ENCODE measurements around the gene USP17L22. TPM values are rescaled to one million over a fixed set of nuclear protein-coding genes. Genes with fewer than 3 reads are reported as not detected.
"Not testable (repeated sequence)": the region's sequence is repeated elsewhere in the genome, so short reads cannot be mapped to it uniquely, and the experiment has no call there.

Gene USP17L22, protein sequence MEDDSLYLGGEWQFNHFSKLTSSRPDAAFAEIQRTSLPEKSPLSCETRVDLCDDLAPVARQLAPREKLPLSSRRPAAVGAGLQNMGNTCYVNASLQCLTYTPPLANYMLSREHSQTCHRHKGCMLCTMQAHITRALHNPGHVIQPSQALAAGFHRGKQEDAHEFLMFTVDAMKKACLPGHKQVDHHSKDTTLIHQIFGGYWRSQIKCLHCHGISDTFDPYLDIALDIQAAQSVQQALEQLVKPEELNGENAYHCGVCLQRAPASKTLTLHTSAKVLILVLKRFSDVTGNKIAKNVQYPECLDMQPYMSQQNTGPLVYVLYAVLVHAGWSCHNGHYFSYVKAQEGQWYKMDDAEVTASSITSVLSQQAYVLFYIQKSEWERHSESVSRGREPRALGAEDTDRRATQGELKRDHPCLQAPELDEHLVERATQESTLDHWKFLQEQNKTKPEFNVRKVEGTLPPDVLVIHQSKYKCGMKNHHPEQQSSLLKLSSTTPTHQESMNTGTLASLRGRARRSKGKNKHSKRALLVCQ
- not detected for total RNA-seq
- polyA plus RNA-seq = not detected
- long read RNA-seq, donor 1 = 0 reads
- long read RNA-seq, donor 2 = 0 reads
- long read RNA-seq, donor 3 = 0 reads
- long read RNA-seq, donor 4 = 0 reads
- long read RNA-seq, donor 5 = 0 reads
- long read RNA-seq, donor 6 = 0 reads
- long read RNA-seq, donor 7 = 0 reads
- long read RNA-seq, donor 8 = 0 reads
- long read RNA-seq, donor 9 = 0 reads
- long read RNA-seq, donor 10 = 0 reads

- not testable (repeated sequence) for DNase-seq (ENCODE audit: low read depth in 6 of 9, low spot score in 9 of 9); H3K36me3 ChIP-seq (ENCODE audit: control insufficient read depth in 2 of 2, insufficient read depth in 2 of 2, low read length in 1 of 2); H3K4me3 ChIP-seq (ENCODE audit: low read length in 2 of 2); H3K27ac ChIP-seq (ENCODE audit: low read depth in 1 of 2, low read length in 1 of 2); H3K9me3 ChIP-seq (ENCODE audit: control insufficient read depth in 2 of 2, insufficient read depth in 1 of 2, low read length in 1 of 2); H3K4me1 ChIP-seq (ENCODE audit: control insufficient read depth in 2 of 2, insufficient read depth in 2 of 2, low read length in 2 of 2); H3K27me3 ChIP-seq (ENCODE audit: control insufficient read depth in 2 of 2, insufficient read depth in 1 of 2, low read length in 1 of 2)
- no CpG with 5 or more reads among the region's 15 CpGs for WGBS
Measured at GRCh38 chr4:9267319-9267718, at the start of gene USP17L22. Gene USP17L22, plus strand, starts transcription at chr4:9267619. Its CDS starts 0 bp downstream, at chr4:9267619.

DNA sequence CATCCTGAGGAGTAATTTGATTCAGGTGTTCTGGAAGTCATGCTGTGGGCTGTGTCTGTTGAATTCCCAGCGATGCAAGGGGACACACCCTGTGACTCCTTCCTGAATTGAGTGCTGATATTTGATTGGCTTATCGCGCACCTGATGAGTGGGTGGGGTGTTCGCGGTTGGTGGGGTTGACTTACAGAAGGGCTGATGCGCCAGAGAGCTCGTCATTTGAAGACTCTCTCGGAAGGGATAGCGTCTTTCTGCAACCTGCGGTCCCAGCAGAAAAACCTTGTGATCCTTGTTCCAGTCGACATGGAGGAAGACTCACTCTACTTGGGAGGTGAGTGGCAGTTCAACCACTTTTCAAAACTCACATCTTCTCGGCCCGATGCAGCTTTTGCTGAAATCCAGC, 47.6 kb upstream of the USP17L22 start, which contains the start of gene USP17L12:
Gene USP17L12 (plus strand): TSS at position 301 of the 400 bp plus-strand sequence. CDS start 0 bp downstream, at position 301.
- not testable (repeated sequence) for H3K4me3 ChIP-seq (ENCODE audit: low read length in 2 of 2); H3K4me1 ChIP-seq (ENCODE audit: control insufficient read depth in 2 of 2, insufficient read depth in 2 of 2, low read length in 2 of 2); DNase-seq (ENCODE audit: low read depth in 6 of 9, low spot score in 9 of 9); H3K27ac ChIP-seq (ENCODE audit: low read depth in 1 of 2, low read length in 1 of 2); H3K36me3 ChIP-seq (ENCODE audit: control insufficient read depth in 2 of 2, insufficient read depth in 2 of 2, low read length in 1 of 2); H3K9me3 ChIP-seq (ENCODE audit: control insufficient read depth in 2 of 2, insufficient read depth in 1 of 2, low read length in 1 of 2); H3K27me3 ChIP-seq (ENCODE audit: control insufficient read depth in 2 of 2, insufficient read depth in 1 of 2, low read length in 1 of 2)
- WGBS = no CpG with 5 or more reads among the region's 13 CpGs

DNA sequence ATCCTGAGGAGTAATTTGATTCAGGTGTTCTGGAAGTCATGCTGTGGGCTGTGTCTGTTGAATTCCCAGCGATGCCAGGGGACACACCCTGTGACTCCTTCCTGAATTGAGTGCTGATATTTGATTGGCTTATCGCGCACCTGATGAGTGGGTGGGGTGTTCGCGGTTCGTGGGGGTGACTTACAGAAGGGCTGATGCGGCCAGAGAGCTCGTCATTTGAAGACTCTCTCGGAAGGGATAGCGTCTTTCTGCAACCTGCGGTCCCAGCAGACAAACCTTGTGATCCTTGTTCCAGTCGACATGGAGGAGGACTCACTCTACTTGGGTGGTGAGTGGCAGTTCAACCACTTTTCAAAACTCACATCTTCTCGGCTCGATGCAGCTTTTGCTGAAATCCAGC, 42.8 kb upstream of the USP17L22 start, which contains the start of gene USP17L13:
Gene USP17L13 (plus strand): TSS at position 301 of the 400 bp plus-strand sequence. CDS start 0 bp downstream, at position 301.
- H3K27me3 ChIP-seq (ENCODE audit: control insufficient read depth in 2 of 2, insufficient read depth in 1 of 2, low read length in 1 of 2); H3K4me1 ChIP-seq (ENCODE audit: control insufficient read depth in 2 of 2, insufficient read depth in 2 of 2, low read length in 2 of 2); DNase-seq (ENCODE audit: low read depth in 6 of 9, low spot score in 9 of 9); H3K4me3 ChIP-seq (ENCODE audit: low read length in 2 of 2); H3K9me3 ChIP-seq (ENCODE audit: control insufficient read depth in 2 of 2, insufficient read depth in 1 of 2, low read length in 1 of 2); H3K27ac ChIP-seq (ENCODE audit: low read depth in 1 of 2, low read length in 1 of 2); H3K36me3 ChIP-seq (ENCODE audit: control insufficient read depth in 2 of 2, insufficient read depth in 2 of 2, low read length in 1 of 2): not testable (repeated sequence)
- no CpG with 5 or more reads among the region's 14 CpGs for whole genome bisulfite sequencing

GRCh38 chr4:9230249-9230648, 37.2 kb upstream of the USP17L22 start:
- not testable (repeated sequence) for H3K4me1 ChIP-seq (ENCODE audit: control insufficient read depth in 2 of 2, insufficient read depth in 2 of 2, low read length in 2 of 2); H3K27me3 ChIP-seq (ENCODE audit: control insufficient read depth in 2 of 2, insufficient read depth in 1 of 2, low read length in 1 of 2); DNase-seq (ENCODE audit: low read depth in 6 of 9, low spot score in 9 of 9); H3K4me3 ChIP-seq (ENCODE audit: low read length in 2 of 2); H3K9me3 ChIP-seq (ENCODE audit: control insufficient read depth in 2 of 2, insufficient read depth in 1 of 2, low read length in 1 of 2); H3K36me3 ChIP-seq (ENCODE audit: control insufficient read depth in 2 of 2, insufficient read depth in 2 of 2, low read length in 1 of 2); H3K27ac ChIP-seq (ENCODE audit: low read depth in 1 of 2, low read length in 1 of 2)
- 94% methylated on average over 6 of the region's 8 CpGs for WGBS

DNA sequence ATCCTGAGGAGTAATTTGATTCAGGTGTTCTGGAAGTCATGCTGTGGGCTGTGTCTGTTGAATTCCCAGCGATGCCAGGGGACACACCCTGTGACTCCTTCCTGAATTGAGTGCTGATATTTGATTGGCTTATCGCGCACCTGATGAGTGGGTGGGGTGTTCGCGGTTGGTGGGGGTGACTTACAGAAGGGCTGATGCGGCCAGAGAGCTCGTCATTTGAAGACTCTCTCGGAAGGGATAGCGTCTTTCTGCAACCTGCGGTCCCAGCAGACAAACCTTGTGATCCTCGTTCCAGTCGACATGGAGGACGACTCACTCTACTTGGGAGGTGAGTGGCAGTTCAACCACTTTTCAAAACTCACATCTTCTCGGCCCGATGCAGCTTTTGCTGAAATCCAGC, 33.3 kb upstream of the USP17L22 start, which contains the start of gene USP17L15:
Gene USP17L15 (plus strand): TSS at position 301 of the 400 bp plus-strand sequence. CDS start 0 bp downstream, at position 301.
- WGBS = no CpG with 5 or more reads among the region's 15 CpGs
- not testable (repeated sequence) for H3K27ac ChIP-seq (ENCODE audit: low read depth in 1 of 2, low read length in 1 of 2); H3K27me3 ChIP-seq (ENCODE audit: control insufficient read depth in 2 of 2, insufficient read depth in 1 of 2, low read length in 1 of 2)

DNA sequence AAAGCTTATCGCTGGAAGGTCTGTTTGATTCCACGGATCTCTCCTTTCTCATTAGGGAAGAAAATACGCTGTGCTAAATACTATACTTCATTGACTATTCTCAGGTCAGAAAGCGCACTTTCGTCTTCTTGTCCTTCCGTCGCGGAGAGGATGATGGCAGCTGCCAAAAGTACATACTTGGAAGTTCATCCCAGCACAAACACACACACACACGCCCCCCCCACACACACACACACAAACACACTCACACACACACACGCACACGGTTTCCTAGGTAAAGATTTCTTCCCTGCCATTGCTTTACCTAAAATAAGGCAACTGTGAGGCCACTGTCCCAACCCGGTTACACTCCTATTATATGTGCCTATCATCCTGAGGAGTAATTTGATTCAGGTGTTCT, 29.0 kb upstream of the USP17L22 start:
- WGBS = 91% methylated on average over 11 of the region's 12 CpGs
- H3K36me3 ChIP-seq (ENCODE audit: control insufficient read depth in 2 of 2, insufficient read depth in 2 of 2, low read length in 1 of 2); H3K27ac ChIP-seq (ENCODE audit: low read depth in 1 of 2, low read length in 1 of 2); H3K27me3 ChIP-seq (ENCODE audit: control insufficient read depth in 2 of 2, insufficient read depth in 1 of 2, low read length in 1 of 2); H3K4me3 ChIP-seq (ENCODE audit: low read length in 2 of 2); H3K4me1 ChIP-seq (ENCODE audit: control insufficient read depth in 2 of 2, insufficient read depth in 2 of 2, low read length in 2 of 2); H3K9me3 ChIP-seq (ENCODE audit: control insufficient read depth in 2 of 2, insufficient read depth in 1 of 2, low read length in 1 of 2); DNase-seq (ENCODE audit: low read depth in 6 of 9, low spot score in 9 of 9): not testable (repeated sequence)

More for the DNA sequence above, 33.3 kb upstream of the USP17L22 start, which contains the start of gene USP17L15:
- H3K9me3 ChIP-seq (ENCODE audit: control insufficient read depth in 2 of 2, insufficient read depth in 1 of 2, low read length in 1 of 2); H3K4me1 ChIP-seq (ENCODE audit: control insufficient read depth in 2 of 2, insufficient read depth in 2 of 2, low read length in 2 of 2); H3K4me3 ChIP-seq (ENCODE audit: low read length in 2 of 2); DNase-seq (ENCODE audit: low read depth in 6 of 9, low spot score in 9 of 9); H3K36me3 ChIP-seq (ENCODE audit: control insufficient read depth in 2 of 2, insufficient read depth in 2 of 2, low read length in 1 of 2): not testable (repeated sequence)

- not testable (repeated sequence) for DNase-seq (ENCODE audit: low read depth in 6 of 9, low spot score in 9 of 9); H3K9me3 ChIP-seq (ENCODE audit: control insufficient read depth in 2 of 2, insufficient read depth in 1 of 2, low read length in 1 of 2); H3K4me1 ChIP-seq (ENCODE audit: control insufficient read depth in 2 of 2, insufficient read depth in 2 of 2, low read length in 2 of 2); H3K27ac ChIP-seq (ENCODE audit: low read depth in 1 of 2, low read length in 1 of 2); H3K4me3 ChIP-seq (ENCODE audit: low read length in 2 of 2); H3K36me3 ChIP-seq (ENCODE audit: control insufficient read depth in 2 of 2, insufficient read depth in 2 of 2, low read length in 1 of 2); H3K27me3 ChIP-seq (ENCODE audit: control insufficient read depth in 2 of 2, insufficient read depth in 1 of 2, low read length in 1 of 2)
- WGBS = 93% methylated on average over 5 of the region's 14 CpGs
Measured at GRCh38 chr4:9243579-9243978, 23.8 kb upstream of the USP17L22 start, which contains the start of gene USP17L17. Gene USP17L17, plus strand, starts transcription at chr4:9243879. Its CDS starts 0 bp downstream, at chr4:9243879.

DNA sequence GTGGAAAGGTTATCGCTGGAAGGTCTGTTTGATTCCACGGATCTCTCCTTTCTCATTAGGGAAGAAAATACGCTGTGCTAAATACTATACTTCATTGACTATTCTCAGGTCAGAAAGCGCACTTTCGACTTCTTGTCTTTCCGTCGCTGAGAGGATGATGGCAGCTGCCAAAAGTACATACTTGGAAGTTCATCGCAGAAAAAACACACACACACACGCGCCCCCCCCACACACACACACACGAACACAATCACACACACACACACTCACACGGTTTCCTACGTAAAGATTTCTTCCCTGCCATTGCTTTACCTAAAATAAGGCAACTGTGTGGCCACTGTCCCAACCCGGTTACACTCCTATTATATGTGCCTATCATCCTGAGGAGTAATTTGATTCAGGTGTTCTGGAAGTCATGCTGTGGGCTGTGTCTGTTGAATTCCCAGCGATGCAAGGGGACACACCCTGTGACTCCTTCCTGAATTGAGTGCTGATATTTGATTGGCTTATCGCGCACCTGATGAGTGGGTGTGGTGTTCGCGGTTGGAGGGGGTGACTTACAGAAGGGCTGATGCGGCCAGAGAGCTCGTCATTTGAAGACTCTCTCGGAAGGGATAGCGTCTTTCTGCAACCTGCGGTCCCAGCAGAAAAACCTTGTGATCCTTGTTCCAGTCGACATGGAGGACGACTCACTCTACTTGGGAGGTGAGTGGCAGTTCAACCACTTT, 19.3 kb upstream of the USP17L22 start, which contains the start of gene USP17L18:
Gene USP17L18 (plus strand): TSS at position 678 of the 728 bp plus-strand sequence. CDS start 0 bp downstream, at position 678.
- 85% methylated on average over 14 of the region's 26 CpGs for WGBS
- H3K4me3 ChIP-seq (ENCODE audit: low read length in 2 of 2); H3K27me3 ChIP-seq (ENCODE audit: control insufficient read depth in 2 of 2, insufficient read depth in 1 of 2, low read length in 1 of 2); H3K27ac ChIP-seq (ENCODE audit: low read depth in 1 of 2, low read length in 1 of 2); H3K9me3 ChIP-seq (ENCODE audit: control insufficient read depth in 2 of 2, insufficient read depth in 1 of 2, low read length in 1 of 2); H3K36me3 ChIP-seq (ENCODE audit: control insufficient read depth in 2 of 2, insufficient read depth in 2 of 2, low read length in 1 of 2); H3K4me1 ChIP-seq (ENCODE audit: control insufficient read depth in 2 of 2, insufficient read depth in 2 of 2, low read length in 2 of 2): not testable (repeated sequence)
- DNase-seq (ENCODE audit: low read depth in 6 of 9, low spot score in 9 of 9) = peak in 3 of 9 donors; percentile 0 to 2 (median 0)
